Karpas-422 (cell line): ENCODE measurements around the gene GTF3C6. TPM values are rescaled to one million over a fixed set of nuclear protein-coding genes. Genes with fewer than 3 reads are reported as not detected.
"Not testable (repeated sequence)": the region's sequence is repeated elsewhere in the genome, so short reads cannot be mapped to it uniquely, and the experiment has no call there.

Source experiments
- DNase-seq: peaks from one replicate; pipeline ENCODE4 v3.0.0-alpha.2; 2015
- H2AFZ ChIP-seq: fragments of 200-600 bp; sonication (generic); 2 replicates; pipeline ENCODE4 v1.6.1; 2014; ENCODE audit warnings: antibody characterized with exemption, low read length, mixed read lengths
- H3K27ac ChIP-seq: fragments of 200-600 bp; sonication (generic); 2 replicates; pipeline ENCODE4 v1.5.1; 2014; ENCODE audit warnings: mild to moderate bottlenecking, low read length, moderate library complexity
- H3K27me3 ChIP-seq: fragments of 200-600 bp; sonication (generic); 2 replicates; pipeline ENCODE4 v1.6.1; 2014; ENCODE audit warnings: low read length, mixed read lengths
- H3K36me3 ChIP-seq: fragments of 200-600 bp; sonication (generic); 2 replicates; pipeline ENCODE4 v1.6.1; 2014; ENCODE audit warnings: low read length, mixed read lengths; ENCODE audit not compliant: insufficient read depth
- H3K4me1 ChIP-seq: fragments of 200-600 bp; sonication (generic); 2 replicates; pipeline ENCODE4 v1.6.1; 2014; ENCODE audit warnings: mild to moderate bottlenecking, low read length, mixed read lengths
- H3K4me2 ChIP-seq: fragments of 200-600 bp; sonication (generic); 2 replicates; pipeline ENCODE4 v1.6.1; 2014; ENCODE audit warnings: low read length, low read depth, mild to moderate bottlenecking; ENCODE audit not compliant: poor library complexity, severe bottlenecking
- H3K4me3 ChIP-seq: fragments of 200-600 bp; sonication (generic); 2 replicates; pipeline ENCODE4 v1.5.1; 2014; ENCODE audit warnings: mild to moderate bottlenecking, antibody characterized with exemption, low read length, mixed read lengths
- H3K79me2 ChIP-seq: fragments of 200-600 bp; sonication (generic); 2 replicates; pipeline ENCODE4 v1.6.1; 2014; ENCODE audit warnings: mild to moderate bottlenecking, low read length, mixed read lengths
- H3K9ac ChIP-seq: fragments of 200-600 bp; sonication (generic); 2 replicates; pipeline ENCODE4 v1.6.0; 2014; ENCODE audit warnings: low read length
- H3K9me2 ChIP-seq: fragments of 200-600 bp; sonication (generic), shearing (Covaris generic); replicated peaks from 2 replicates; pipeline ENCODE4 v1.6.0; 2014; ENCODE audit warnings: mild to moderate bottlenecking, low read length, moderate library complexity; ENCODE audit not compliant: insufficient read depth
- H3K9me3 ChIP-seq: fragments of 300-700, 200-600 bp; sonication (generic); 2 replicates; pipeline ENCODE4 v1.6.1; 2014; ENCODE audit warnings: low read length, mixed read lengths
- H4K20me1 ChIP-seq: fragments of 200-600 bp; sonication (generic); 2 replicates; pipeline ENCODE4 v1.6.1; 2014; ENCODE audit warnings: mild to moderate bottlenecking, antibody characterized with exemption, low read length, low read depth; ENCODE audit not compliant: insufficient read depth
- total RNA-seq: library from RNA; depleted of rRNA; stranded (reverse); fragments of >200 nt; shearing (Covaris generic); gene quantifications from 2 replicates; pipeline ENCODE4 v1.2.3, GENCODE V29; 2014; ENCODE audit warnings: low replicate concordance; rRNA removed

The GTF3C6 gene
- total RNA-seq, 1 experiment from 2014 or later, result 39.7 TPM

DNA sequence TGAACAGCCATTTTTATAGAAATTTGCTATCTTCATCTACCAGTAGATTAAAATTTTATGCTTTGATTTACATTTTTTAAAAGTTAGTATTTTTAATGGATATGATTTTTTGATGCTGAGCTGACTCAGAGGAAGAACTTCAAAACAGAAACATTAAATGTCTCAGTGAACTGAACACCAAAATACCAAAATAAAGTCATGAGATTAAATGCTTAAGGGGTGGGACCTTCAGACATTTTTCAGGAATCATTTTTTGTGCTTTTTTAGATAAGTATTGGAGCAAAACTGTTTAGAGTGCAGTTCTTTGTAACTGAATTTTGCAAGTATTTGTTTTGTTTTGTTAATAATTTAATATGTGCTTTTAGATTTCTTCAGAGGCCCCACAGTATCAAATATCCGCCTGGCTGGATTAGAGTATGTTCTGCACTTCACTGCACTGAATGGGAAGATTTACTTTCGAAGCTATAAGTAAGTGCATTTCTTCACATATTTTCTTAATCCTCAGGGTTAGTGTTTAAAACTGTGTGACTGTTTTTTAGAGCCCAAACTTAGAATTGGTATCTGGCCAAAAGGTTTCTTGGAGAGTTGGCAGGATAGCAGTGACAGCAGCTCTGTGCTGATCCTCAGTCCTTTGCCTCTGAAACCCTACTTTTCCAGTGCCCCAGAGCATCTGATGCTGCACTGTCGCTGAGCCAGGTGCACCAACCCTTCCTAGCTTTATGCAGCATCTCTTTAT lies 57.1 kb downstream of the GTF3C6 start:
- H3K9ac ChIP-seq, result no peak overlapping the region
- H3K4me3 ChIP-seq, result no peak overlapping the region
- H3K4me2 ChIP-seq, result no peak overlapping the region
- H3K9me3 ChIP-seq, result no peaks in the 10 kb centered on the region
- H2AFZ ChIP-seq, result no peak overlapping the region
- no peaks in the 10 kb centered on the region for H3K4me1 ChIP-seq
- no peaks in the 10 kb centered on the region for H4K20me1 ChIP-seq
- peaks cover 31% of the 10 kb centered on the region for H3K79me2 ChIP-seq
- no peak for DNase-seq
- H3K9me2 ChIP-seq, result no peaks in the 10 kb centered on the region
- H3K27ac ChIP-seq, result no peak overlapping the region
- peaks cover 57% of the 10 kb centered on the region for H3K36me3 ChIP-seq
- H3K27me3 ChIP-seq, result no peaks in the 10 kb centered on the region

GRCh38 chr6:111017241-111017640 lies 58.7 kb downstream of the GTF3C6 start:
- H2AFZ ChIP-seq, H3K27me3 ChIP-seq, H3K4me1 ChIP-seq, H3K9ac ChIP-seq, H3K4me3 ChIP-seq, H3K9me3 ChIP-seq, H3K9me2 ChIP-seq, DNase-seq, H4K20me1 ChIP-seq, H3K27ac ChIP-seq, H3K4me2 ChIP-seq: not testable (repeated sequence)
- Histone ChIP-seq H3K79me2 (peaks cover 25% of the 10 kb centered on the region), H3K36me3 (peaks cover 51% of the 10 kb centered on the region)

Other genes starting within 250 kb of the GTF3C6 start
- 5.7 and 18.1 TPM in 2 replicates for gene CDK19, start 143.2 kb upstream of the GTF3C6 start, total RNA-seq
- 38.2 and 87.4 TPM in 2 replicates for gene AMD1, start 83.9 kb upstream of the GTF3C6 start, total RNA-seq
- gene RPF2, start 23.3 kb downstream of the GTF3C6 start, total RNA-seq, result 26.8 and 55.5 TPM in 2 replicates
- 0.37 and 1.6 TPM in 2 replicates for gene SLC16A10, start 128.8 kb downstream of the GTF3C6 start, total RNA-seq